ENCODE data around the gene SLC8A1.

Gene SLC8A1

GRCh38 chr2:40363231-40363630, 88.7 kb downstream of the SLC8A1 start:
- Histone ChIP-seq H3K4me3 (replicated peaks; ENCODE audit: low read depth, low read length) (no peak overlapping the region), H3K36me3 (ENCODE audit: control insufficient read depth, insufficient read depth, low read length) (no peaks in the 10 kb centered on the region), H3K27me3 (replicated peaks; ENCODE audit: control insufficient read depth, insufficient read depth, low read length) (no peaks in the 10 kb centered on the region)
- DNase-seq (ENCODE audit: extremely low read depth, insufficient read length): no peak
- TF ChIP-seq CTCF (IDR thresholded peaks at IDR 0.05; ENCODE audit: insufficient read depth, low read length, poor library complexity, severe bottlenecking): no peak

- Histone ChIP-seq H3K4me3 (replicated peaks; ENCODE audit: low read depth, low read length) (no peak overlapping the region), H3K27me3 (replicated peaks; ENCODE audit: control insufficient read depth, insufficient read depth, low read length) (no peaks in the 10 kb centered on the region), H3K36me3 (ENCODE audit: control insufficient read depth, insufficient read depth, low read length) (no peaks in the 10 kb centered on the region)
- DNase-seq (ENCODE audit: extremely low read depth, insufficient read length): no peak
- TF ChIP-seq CTCF (IDR thresholded peaks at IDR 0.05; ENCODE audit: insufficient read depth, low read length, poor library complexity, severe bottlenecking): no peak
Observed at GRCh38 chr2:40361478-40361877, 90.4 kb downstream of the SLC8A1 start.

- no peak for DNase-seq (ENCODE audit: extremely low read depth, insufficient read length)
Observed at GRCh38 chr2:40360652-40361051, 91.2 kb downstream of the SLC8A1 start.

GRCh38 chr2:40359811-40360210, 92.1 kb downstream of the SLC8A1 start:
- Histone ChIP-seq H3K36me3 (ENCODE audit: control insufficient read depth, insufficient read depth, low read length) (no peaks in the 10 kb centered on the region), H3K27me3 (replicated peaks; ENCODE audit: control insufficient read depth, insufficient read depth, low read length) (no peaks in the 10 kb centered on the region), H3K4me3 (replicated peaks; ENCODE audit: low read depth, low read length) (no peak overlapping the region)
- no peak for DNase-seq (ENCODE audit: extremely low read depth, insufficient read length)
- no peak for TF ChIP-seq CTCF (IDR thresholded peaks at IDR 0.05; ENCODE audit: insufficient read depth, low read length, poor library complexity, severe bottlenecking)

More at GRCh38 chr2:40360652-40361051, 91.2 kb downstream of the SLC8A1 start:
- no peak for TF ChIP-seq CTCF (IDR thresholded peaks at IDR 0.05; ENCODE audit: insufficient read depth, low read length, poor library complexity, severe bottlenecking)
- Histone ChIP-seq H3K36me3 (ENCODE audit: control insufficient read depth, insufficient read depth, low read length) (no peaks in the 10 kb centered on the region), H3K4me3 (replicated peaks; ENCODE audit: low read depth, low read length) (no peak overlapping the region), H3K27me3 (replicated peaks; ENCODE audit: control insufficient read depth, insufficient read depth, low read length) (no peaks in the 10 kb centered on the region)

GRCh38 chr2:40358783-40359182, 93.1 kb downstream of the SLC8A1 start:
- TF ChIP-seq CTCF (IDR thresholded peaks at IDR 0.05; ENCODE audit: insufficient read depth, low read length, poor library complexity, severe bottlenecking): no peak
- DNase-seq (ENCODE audit: extremely low read depth, insufficient read length): no peak
- H3K4me3 ChIP-seq (replicated peaks; ENCODE audit: low read depth, low read length): no peak overlapping the region
- no peaks in the 10 kb centered on the region for H3K27me3 ChIP-seq (replicated peaks; ENCODE audit: control insufficient read depth, insufficient read depth, low read length)
- no peaks in the 10 kb centered on the region for H3K36me3 ChIP-seq (ENCODE audit: control insufficient read depth, insufficient read depth, low read length)

GRCh38 chr2:40357667-40358066, 94.2 kb downstream of the SLC8A1 start:
- Histone ChIP-seq H3K36me3 (ENCODE audit: control insufficient read depth, insufficient read depth, low read length) (no peaks in the 10 kb centered on the region), H3K27me3 (replicated peaks; ENCODE audit: control insufficient read depth, insufficient read depth, low read length) (no peaks in the 10 kb centered on the region), H3K4me3 (replicated peaks; ENCODE audit: low read depth, low read length) (no peak overlapping the region)
- TF ChIP-seq CTCF (IDR thresholded peaks at IDR 0.05; ENCODE audit: insufficient read depth, low read length, poor library complexity, severe bottlenecking): no peak
- DNase-seq (ENCODE audit: extremely low read depth, insufficient read length): no peak
